Left lobe of liver (tissue), 2 donors: ENCODE data around the gene LRRN4. TPM values are rescaled to one million over a fixed set of nuclear protein-coding genes. Genes with fewer than 3 reads are reported as not detected.
"Not testable (repeated sequence)": the region's sequence is repeated elsewhere in the genome, so short reads cannot be mapped to it uniquely, and the experiment has no call there.

ENCODE experiments used
- ATAC-seq: fragments of 200-7000 bp; cut with Tn5 transposase; one replicate; pipeline ENCODE4 v1.9.1; 2020; ENCODE audit warnings: mild to moderate bottlenecking, moderate library complexity
- DNase-seq: peaks from one replicate; pipeline ENCODE4 v3.0.0-alpha.2; 2020; ENCODE audit warnings: low spot score
- total RNA-seq: library from RNA; stranded (reverse); gene quantifications from one replicate; pipeline ENCODE4 v1.2.1, GENCODE V29; 2021
- donor health status: DM: no; HTN: no; CAD: no; lungs with moderate emphysema.
- donor health status: DM: no; HTN: yes; CAD: no.

The LRRN4 gene
- total RNA-seq, 1 donor from 2014 or later = 0.40 TPM

DNA sequence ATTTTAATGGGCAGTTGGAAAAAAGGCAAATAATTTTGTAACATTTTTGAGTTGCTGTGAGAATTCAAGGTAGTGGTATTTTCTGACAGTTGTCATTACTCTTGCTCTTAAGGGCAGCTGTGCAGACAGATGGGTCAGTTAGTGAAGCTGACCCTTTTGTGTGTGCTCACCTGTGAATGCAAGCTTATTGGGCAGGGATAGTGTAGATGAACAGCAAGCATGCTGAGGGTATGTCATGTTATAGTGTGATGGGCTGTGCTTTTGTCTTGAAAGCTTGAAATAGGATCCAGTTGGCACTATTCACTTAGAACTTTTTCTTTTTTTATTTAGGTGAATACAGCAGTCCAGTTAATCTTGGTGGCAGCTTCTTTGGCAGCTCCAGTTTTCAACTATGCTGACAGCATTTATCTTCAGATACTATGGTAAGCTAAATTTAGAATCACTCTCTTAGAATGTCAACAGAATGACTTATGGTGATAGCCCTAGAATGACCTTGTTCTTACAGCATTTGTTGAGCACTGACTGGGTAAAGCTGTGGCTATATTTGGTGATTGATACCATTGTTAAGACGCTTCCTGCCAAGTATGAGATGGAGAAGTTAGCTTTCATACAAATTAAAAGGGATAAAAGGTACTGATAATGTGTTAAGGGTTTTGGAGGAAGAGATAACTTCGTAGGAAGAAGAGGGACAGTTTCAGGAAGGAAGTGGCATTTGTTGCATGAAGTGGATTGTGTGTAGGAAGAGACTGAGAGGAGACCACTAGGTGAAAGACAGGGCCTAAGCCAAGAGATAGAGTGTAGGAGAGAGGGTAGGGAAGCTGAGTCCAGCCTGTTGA lies 19.5 kb downstream of the LRRN4 start:
- ATAC-seq (no peak), DNase-seq (no peak)

DNA sequence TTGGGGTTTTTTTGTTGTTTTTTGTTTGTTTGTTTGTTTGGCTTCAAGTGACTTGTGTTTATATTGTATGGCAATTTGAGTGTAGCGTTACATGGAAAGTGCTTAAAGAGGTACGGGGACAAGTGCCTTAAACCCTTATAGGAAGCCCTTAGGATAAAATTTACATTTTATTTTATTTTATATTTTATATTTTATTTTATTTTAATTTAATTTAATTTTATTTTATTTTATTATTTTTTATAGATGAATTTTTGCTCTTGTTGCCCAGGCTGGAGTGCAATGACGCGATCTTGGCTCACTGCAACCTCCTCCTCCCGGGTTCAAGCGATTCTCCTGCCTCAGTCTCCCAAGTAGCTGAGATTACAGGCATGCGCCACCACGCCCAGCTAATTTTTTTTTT lies 21.0 kb downstream of the LRRN4 start:
- not testable (repeated sequence) for DNase-seq, ATAC-seq

DNA sequence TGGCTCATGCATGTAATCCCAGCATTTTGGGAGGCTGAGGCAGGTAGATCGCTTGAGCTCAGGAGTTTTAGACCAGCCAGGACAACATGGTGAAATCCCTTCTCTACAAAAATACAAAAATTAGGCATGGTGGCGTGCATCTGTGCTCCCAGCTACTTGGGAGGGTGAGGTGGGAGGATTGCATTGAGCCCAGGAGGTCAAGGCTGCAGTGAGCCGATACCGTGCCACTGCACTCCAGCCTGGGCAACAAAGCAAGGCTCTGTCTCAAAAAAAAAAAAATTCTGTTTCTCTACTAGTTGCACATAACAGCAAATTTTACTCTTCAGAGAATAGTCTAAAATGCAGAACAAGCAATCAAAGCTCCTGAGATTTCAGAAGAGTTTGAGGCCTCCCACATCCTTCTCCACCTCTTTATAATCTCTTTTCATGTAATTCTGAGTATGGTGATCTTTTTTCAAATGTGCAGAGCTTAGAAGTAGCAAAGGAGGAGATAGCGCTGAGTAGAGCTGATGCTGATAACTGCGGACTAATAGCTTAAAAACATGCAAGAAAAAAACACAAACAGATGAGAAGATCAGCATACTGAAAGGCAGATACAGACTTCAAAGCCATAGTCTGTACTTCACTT lies 23.3 kb downstream of the LRRN4 start:
- ATAC-seq = no peak
- DNase-seq = no peak

DNA sequence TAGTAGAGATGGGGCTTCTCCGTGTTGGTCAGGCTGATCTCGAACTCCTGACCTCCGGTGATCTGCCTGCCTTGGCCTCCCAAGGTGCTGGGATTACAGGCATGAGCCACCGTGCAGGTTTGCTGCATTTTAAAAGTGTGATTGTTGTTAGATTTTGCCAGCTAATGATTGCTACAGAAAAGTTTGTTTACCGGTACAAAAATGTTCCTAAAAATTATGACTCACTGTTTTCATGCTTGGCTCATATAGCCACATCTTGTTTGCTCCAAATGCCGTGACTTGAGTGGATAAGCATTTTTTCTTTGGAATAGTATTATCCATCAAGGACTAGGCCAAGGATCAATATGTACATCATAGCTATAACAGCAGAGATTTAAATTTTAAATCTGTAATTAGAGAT lies 24.3 kb downstream of the LRRN4 start:
- ATAC-seq (no peak), DNase-seq (no peak)

DNA sequence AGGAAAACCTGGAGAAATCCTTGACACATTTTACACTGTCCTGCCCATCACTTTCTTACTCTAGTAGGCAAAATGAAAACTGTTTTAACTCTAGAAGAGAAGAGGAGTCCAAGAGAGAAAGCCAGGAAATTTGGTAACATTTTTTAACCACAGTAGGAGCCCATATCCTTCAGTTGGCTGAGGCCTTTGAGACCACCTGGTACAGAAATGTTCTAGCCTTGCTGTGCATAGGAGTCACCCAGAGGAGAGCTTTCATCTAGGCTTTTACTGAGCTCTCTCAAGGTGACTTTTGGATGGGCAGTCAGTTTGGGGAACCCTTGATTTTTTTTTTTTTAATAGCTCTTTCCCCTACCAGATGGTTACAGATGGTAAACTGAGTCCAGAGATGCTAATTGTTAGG lies 25.0 kb downstream of the LRRN4 start:
- ATAC-seq = no peak
- no peak for DNase-seq

DNA sequence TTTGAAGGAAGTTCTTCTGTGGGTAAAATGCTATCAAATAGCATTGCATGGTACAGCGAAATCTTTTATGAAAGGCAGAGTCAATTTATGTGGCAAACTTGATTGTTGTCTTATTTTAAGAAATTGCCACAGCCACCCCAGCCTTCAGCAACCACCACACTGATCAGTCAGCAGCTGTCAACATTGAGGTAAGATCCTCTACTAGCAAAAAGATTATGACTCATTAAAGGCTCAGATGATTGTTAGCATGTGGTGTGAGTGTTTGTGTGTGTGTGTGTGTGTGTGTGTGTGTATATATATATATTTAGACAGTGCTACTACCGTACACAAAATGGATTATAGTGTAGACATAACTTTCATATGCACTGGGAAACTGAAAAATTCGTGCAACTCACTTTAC lies 27.8 kb downstream of the LRRN4 start:
- ATAC-seq (no peak), DNase-seq (no peak)

DNA sequence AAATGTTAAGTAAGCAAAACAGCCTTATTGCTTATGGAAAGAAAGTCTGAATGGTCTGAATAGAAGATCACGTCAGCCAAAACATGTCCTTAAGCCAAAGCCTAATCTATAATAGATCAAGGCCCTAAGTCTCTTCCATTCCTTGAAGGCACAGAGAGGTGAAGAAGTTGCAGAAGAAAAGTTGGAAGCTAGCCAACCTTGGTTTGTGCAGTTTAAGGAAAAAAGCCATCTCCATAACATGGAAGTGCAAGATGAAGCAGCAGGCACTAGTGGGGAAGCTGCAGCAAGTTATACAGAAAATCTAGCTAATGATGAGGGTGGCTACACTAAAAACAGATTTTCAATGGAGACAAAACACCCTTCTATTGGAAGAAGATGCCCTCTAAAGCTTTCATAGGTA lies 29.1 kb downstream of the LRRN4 start:
- DNase-seq = no peak
- no peak for ATAC-seq

DNA sequence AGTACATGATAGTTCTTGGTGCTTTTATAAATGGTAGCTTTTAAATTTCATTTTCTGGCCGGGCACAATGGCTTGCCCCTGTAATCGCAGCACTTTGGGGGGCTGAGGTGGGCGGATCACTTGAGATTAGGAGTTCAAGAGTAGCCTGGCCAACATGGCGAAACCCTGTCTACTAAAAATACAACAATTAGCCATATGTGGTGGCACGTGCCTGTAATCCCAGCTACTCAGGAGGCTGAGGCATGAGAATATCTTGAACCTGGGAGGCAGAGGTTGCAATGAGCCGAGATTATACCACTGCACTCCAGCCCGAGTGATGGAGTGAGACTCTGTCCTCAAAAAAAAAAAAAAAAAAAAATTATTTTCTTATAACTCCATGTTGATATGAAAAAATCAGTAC lies 36.0 kb downstream of the LRRN4 start:
- no peak for DNase-seq
- no peak for ATAC-seq

DNA sequence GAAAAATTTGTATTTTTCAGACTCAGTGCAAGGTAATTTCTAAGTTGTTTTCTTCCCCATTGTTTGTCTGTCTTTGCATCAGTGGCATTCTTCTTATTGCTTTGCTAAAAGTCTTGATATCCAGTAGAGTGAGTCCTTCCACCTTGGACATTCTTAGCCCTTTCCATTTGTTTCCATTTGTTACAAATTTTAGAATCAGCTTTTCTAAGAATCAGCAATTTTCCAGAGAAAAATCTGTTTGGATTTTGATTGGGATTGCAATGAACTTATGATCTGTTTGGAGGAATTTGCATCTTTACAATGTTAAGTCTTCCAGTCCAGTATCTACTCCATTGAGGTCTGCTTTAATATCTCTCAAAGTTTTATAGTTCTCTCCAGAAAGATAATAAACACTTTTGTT lies 36.4 kb downstream of the LRRN4 start:
- ATAC-seq (no peak), DNase-seq (no peak)

DNA sequence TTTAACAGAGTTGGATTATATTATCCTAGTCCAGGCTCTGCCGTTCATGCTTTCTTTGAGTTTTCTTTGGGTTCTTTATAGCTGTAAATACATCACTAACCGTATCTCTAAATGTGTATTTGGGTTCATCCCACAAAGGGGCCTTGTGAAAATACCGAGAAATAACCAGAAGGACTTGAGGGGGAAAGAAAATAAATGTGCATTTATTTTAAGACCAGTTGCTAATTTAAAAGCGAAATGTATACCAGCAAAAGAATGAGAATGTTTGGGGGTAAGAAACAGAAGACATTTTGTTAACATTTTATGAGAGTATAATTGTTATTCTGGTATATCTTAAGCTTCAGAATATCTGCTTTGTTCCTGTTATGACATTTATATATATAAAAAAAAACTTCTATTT lies 38.9 kb downstream of the LRRN4 start:
- DNase-seq = no peak
- ATAC-seq = no peak

DNA sequence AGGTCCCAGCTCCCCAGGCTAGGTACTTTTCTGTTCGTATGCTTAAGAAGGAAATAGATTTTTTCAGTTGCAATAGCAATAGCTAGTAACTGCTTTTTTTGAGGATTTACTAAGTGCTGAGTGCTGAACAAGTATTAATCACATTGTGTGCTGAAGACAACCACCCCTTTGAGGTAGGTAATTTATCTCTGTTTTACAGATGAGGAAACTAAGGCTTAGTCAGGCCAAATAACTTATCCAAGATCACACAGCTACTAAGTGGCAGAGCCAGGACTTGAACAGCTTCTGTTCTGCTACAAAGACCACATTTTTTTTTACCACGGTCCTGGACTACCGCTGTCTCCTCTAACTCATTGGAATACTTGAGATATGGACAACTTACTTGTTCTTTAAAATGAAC lies 39.8 kb downstream of the LRRN4 start:
- ATAC-seq = no peak
- DNase-seq = no peak

DNA sequence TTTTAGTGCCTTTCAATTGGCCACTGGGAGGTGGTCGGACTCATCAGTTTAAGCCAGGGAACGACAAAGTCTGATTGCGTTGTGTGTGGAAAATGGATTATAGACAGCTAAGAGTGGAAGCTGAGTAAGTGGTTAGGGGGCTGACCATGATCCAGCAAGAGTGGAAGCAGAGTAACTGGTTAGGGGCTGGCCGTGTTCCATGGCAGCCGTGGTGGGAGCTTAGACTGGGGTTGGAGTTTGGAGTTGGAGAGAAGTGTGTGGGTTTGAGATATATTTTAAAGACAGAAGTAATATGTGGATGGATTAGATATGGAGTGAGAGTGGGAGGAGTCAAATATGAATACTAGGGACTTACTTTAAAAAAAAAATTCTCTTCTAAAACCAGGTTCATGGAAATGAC lies 41.7 kb downstream of the LRRN4 start:
- no peak for ATAC-seq

DNA sequence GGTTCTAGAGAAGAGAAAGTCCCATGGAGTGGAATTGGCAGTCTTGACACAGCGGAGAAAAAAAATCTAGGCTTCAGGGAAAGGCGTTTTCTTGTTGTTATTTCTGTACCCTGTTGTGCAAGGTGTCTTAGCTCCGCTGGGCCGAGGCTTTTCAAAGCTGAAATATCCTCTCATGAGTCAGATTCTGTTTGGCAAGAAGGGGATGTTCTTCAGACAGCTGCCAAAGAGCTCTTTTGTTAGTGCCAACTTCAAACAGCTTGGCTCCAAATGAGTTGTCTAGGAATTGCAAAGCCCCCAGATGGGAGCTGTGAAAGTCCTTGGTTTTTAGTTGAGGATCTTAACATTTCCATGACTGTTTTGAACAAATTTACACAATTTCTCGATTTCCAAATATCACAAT lies 45.6 kb downstream of the LRRN4 start:
- DNase-seq (peak; percentile 63), ATAC-seq (peak; percentile 11)

More for the DNA sequence above, 41.7 kb downstream of the LRRN4 start:
- no peak for DNase-seq

DNA sequence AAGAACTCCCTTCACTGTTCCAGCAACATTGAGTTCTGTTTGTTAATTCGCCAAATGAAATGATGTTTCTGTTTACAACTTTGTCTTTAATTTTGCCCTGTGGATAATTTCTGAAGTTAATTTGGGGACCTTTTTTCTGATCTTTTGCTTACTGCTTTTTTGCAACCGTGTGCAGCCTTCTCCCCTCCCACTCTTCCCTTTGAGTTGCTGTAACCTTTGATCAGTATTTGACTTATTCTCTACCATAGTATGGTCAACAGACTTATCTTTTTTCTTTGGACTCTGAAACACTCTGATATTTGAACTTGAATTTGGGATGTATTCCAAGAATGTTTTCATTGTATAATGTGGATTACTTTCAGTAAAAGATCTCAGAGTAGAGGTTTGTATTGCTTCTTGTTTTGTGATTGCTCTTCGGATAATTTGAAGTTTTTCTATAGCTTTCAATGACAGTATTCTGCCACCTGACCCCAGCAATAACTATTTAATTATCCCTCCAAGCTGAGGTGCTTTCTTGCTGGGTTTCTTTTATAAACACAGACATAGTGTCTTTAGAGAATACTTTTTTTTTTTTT lies 46.2 kb downstream of the LRRN4 start:
- peak; percentile 55 for ATAC-seq

DNA sequence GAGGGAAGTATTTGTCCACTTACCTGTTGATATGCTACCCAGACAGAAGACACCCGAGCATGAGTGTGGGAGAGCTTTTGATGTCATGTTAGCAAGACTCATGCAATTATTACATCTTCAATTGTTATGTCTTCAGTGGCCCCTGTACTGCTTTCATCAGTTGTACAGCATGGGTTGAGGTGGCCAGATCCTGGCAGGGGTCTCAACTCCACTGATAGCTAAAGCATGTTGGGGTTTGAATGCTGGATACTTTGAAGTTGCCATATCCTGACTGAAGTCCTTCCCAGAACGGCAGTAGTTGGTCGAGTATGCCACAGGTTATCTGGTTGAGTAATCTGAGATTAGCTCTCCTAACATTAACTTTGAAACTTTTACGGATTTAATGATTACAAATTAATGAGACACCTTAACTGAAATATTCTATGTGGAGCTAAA lies 46.7 kb downstream of the LRRN4 start:
- no peak for DNase-seq
- no peak for ATAC-seq

More for the DNA sequence above, 46.2 kb downstream of the LRRN4 start:
- DNase-seq = no peak

DNA sequence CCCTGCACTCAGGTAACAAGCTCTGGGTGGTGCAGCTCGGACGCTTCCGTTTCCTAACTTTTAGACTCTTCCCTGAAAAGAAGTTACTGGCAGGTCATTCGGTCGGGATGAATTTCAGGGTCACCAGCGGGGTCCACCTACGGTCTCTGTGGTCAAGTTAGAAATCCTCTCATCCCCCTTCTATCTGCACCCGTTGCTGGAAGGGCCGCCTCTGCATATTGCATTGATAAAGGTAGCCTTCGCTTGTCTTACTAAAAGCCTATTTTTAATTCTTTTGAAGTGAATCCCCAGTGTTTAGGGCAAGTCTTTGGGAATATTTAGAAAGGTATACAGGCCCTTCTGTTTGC lies 47.3 kb downstream of the LRRN4 start:
- no peak for DNase-seq
- ATAC-seq = no peak

DNA sequence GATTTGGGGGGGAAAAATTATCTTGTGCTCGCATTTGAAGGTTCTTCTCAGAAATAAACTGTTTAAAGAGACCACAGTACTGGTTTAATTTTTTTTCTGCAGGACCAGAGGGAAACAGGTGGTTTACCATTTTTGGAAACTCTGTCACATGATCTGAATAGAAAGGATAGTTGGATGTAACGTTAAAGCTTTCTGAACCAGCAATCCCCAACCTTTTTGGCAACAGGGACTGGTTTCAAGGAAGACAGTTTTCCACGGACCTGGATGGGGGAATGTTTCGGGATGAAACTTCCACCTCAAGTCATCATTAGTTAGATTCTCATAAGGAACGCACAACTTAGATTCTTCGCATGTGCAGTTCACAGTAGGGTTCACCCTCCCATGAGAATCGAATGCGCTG lies 53.0 kb downstream of the LRRN4 start:
- no peak for ATAC-seq
- DNase-seq = no peak

DNA sequence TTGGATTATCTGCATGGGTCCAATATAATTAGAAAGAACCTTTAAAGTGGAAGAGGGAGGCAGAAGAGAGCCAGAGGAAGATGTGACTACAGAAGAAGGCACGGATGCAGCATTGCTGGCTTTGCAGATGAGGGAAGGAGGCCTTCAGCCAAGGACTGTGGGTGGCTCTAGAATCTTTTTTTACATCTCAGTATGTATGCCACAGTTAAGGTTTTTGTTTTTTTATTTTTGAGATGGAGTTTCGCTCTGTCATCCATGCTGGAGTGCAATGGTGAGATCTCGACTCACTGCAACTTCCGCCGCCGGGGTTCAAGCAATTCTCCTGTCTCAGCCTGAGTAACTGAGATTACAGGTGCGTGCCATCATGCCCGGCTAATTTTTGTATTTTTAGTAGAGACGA lies 54.1 kb downstream of the LRRN4 start:
- DNase-seq (no peak), ATAC-seq (no peak)

DNA sequence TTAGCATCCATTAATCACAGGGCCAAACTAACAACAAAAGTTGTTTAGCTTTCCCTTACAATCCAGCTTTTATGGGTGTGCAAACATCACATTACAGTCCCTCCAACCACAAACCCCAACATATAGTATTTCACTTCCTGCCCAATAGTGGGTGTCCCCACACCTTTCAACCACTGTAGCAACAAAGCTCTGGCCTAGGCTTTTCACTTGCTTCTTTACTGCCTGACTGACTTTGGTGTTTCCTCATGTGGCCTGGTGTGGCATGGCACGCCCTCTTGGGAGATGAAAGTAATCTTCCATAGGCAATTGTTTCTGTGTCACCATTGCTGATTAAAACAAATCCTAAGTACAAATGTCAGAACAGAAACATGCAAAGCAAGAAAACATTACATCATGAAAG lies 57.1 kb downstream of the LRRN4 start:
- no peak for ATAC-seq
- DNase-seq = no peak

DNA sequence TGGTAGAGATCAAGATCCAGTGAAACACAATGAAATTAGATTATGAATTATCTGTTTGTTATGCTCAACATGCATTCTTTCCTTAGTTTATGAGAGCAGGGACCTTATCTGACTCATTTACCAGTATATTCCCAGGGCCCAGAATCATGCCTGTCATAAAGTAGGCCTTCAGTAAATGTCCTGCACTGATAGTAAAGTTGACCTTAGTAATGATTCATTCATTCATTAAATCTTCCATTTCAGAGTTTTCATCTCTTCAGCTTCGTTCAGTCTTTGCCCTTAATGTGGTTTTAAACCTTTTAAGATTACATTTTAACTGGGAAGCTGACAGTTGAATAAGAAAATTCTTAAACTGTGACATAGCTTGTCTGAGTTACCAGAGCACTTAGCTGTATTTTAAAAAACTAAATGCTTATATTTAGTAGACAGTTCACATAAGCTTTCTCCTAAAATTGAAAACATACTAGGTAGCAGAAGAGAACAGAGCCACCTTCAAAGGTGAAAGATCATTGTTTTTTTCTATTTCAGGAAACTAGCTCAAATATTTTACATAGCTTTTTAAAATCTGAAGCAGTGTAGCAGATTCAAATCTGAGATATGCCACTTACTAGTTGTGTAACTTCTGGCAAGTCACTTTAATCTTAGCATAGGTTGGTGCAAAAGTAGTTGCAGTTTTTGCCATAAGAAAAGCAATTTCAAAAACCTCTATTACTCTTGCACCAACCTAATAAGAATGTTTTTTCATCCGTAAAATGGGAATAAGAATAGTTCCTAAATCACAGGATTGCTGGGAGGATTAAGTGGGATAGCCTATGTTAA lies 62.0 kb downstream of the LRRN4 start:
- no peak for DNase-seq
- no peak for ATAC-seq

DNA sequence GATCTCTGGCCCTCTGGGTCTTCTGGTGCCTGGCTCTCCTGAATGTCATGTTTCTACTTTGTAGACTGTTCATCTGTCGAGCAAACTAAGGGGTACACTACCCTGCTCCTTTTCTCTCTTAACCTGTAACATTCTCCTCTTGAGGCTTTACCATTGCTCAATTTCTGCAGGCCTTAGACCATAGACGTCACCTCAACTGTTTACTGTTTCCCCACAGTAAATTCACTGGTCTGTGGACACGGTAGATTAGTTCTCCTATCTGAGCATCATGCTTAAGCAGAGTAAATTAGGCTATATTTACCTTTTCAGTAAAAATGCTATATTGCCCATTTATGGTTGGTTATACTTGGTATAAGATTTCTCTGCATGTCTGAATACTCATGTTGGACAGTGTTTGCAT lies 62.9 kb downstream of the LRRN4 start:
- ATAC-seq (no peak), DNase-seq (no peak)
